Peyer's patch (tissue), 4 donors: Measurements from ENCODE around the gene NAXE.

ENCODE experiments used
- POLR2A ChIP-seq, 2 donors: fragments of 450-650 bp; IDR thresholded peaks; one replicate each; pipeline ENCODE4 v1.5.1; 2017; ENCODE audit warnings: antibody characterized with exemption in 2 of 2, mild to moderate bottlenecking in 2 of 2, moderate library complexity in 2 of 2
- TF ChIP-seq, protein P1 (sequence below), 6 experiments: fragments of 450-650 bp in 4 of 6; fragments of 200-600 bp in 2 of 6; sonication (generic) in 1 of 6; IDR thresholded peaks; one replicate each; pipeline ENCODE4 v1.5.1; 2017 to 2019; ENCODE audit warnings: antibody characterized with exemption in 6 of 6, mild to moderate bottlenecking in 3 of 6, moderate library complexity in 1 of 6

DNA sequence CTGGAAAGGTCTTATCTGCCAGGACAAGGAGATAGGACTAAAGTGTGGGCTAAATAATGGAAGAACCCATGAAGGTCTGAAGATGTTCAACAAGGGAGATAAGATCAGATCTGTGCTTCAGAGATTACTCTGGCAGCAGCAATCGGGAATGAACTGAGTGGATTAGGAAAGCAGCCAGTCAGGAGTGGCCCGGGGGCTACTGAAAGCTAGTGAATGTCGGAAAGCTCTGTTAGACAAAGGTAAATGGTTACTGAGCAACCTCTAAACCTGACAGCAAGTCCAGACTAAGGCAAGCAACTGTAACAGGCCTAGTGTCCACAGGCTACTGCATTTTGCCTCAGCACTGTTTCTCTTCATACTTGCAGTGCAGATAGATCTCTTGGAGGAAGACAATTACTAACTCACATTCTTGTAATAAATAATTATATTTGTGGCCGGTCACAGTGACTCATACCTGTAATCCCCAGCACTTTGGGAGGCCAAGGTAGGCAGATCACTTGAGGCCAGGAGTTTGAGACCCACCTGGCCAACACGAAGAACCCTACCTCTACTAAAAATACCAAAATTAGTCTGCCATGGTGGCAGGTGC lies 31.7 kb upstream of the NAXE start:
- TF ChIP-seq, protein P1, sequence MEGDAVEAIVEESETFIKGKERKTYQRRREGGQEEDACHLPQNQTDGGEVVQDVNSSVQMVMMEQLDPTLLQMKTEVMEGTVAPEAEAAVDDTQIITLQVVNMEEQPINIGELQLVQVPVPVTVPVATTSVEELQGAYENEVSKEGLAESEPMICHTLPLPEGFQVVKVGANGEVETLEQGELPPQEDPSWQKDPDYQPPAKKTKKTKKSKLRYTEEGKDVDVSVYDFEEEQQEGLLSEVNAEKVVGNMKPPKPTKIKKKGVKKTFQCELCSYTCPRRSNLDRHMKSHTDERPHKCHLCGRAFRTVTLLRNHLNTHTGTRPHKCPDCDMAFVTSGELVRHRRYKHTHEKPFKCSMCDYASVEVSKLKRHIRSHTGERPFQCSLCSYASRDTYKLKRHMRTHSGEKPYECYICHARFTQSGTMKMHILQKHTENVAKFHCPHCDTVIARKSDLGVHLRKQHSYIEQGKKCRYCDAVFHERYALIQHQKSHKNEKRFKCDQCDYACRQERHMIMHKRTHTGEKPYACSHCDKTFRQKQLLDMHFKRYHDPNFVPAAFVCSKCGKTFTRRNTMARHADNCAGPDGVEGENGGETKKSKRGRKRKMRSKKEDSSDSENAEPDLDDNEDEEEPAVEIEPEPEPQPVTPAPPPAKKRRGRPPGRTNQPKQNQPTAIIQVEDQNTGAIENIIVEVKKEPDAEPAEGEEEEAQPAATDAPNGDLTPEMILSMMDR (IDR thresholded peaks at IDR 0.05), result no peak
- no peak for TF ChIP-seq POLR2A (IDR thresholded peaks at IDR 0.05)
